Liver (tissue), 9 donors: ENCODE data around the gene RPL7L1. TPM values are rescaled to one million over a fixed set of nuclear protein-coding genes. Genes with fewer than 3 reads are reported as not detected.

Experiments used
- DNase-seq: peaks from one replicate; pipeline ENCODE4 v3.0.0-alpha.2; 2017; ENCODE audit warnings: low spot score
- H3K27ac ChIP-seq, 2 donors: one replicate each; pipeline ENCODE4 v1.7.0; 2013; ENCODE audit warnings: inconsistent platforms in 2 of 2, low read length in 2 of 2, control low read depth in 1 of 2, low read depth in 1 of 2, mild to moderate bottlenecking in 1 of 2
- H3K27me3 ChIP-seq, 4 donors: one replicate each; pipeline versions ENCODE4 v1.6.1 to v1.7.0; 2013; ENCODE audit warnings: low read length in 3 of 4, inconsistent platforms in 1 of 4, mild to moderate bottlenecking in 1 of 4, moderate library complexity in 1 of 4; ENCODE audit not compliant: control insufficient read depth in 4 of 4, insufficient read depth in 4 of 4
- H3K36me3 ChIP-seq, 4 donors: one replicate each; pipeline versions ENCODE4 v1.6.1 to v1.7.0; 2013; ENCODE audit warnings: low read length in 3 of 4, mild to moderate bottlenecking in 3 of 4, low read depth in 1 of 4, moderate library complexity in 1 of 4; ENCODE audit not compliant: control insufficient read depth in 4 of 4, insufficient read depth in 3 of 4
- H3K4me1 ChIP-seq, 4 donors: one replicate each; pipeline versions ENCODE4 v1.6.1 to v1.7.0; 2013; ENCODE audit warnings: low read length in 3 of 4, mild to moderate bottlenecking in 3 of 4, moderate library complexity in 1 of 4; ENCODE audit not compliant: control insufficient read depth in 4 of 4, insufficient read depth in 4 of 4
- H3K4me3 ChIP-seq, 3 donors: one replicate each; pipeline versions ENCODE4 v1.6.1 to v1.7.0; 2013; ENCODE audit warnings: low read length in 3 of 3, control low read depth in 1 of 3, low read depth in 1 of 3, mild to moderate bottlenecking in 1 of 3
- H3K9ac ChIP-seq, 2 donors: one replicate each; pipeline ENCODE4 v1.7.0; 2013; ENCODE audit warnings: low read length in 2 of 2, mild to moderate bottlenecking in 2 of 2, moderate library complexity in 2 of 2, control low read depth in 1 of 2, low read depth in 1 of 2
- H3K9me3 ChIP-seq, 4 donors: one replicate each; pipeline versions ENCODE4 v1.6.1 to v1.7.0; 2013; ENCODE audit warnings: low read length in 3 of 4; ENCODE audit not compliant: control insufficient read depth in 4 of 4
- EGR1 ChIP-seq, 2 donors: IDR thresholded peaks; 2 replicates each; pipeline ENCODE4 v1.6.1; 2016 to 2018; ENCODE audit warnings: antibody characterized with exemption in 2 of 2, low read depth in 2 of 2
- HNF4A ChIP-seq, 2 donors: conservative IDR thresholded peaks; 2 replicates each; pipeline ENCODE4 v1.6.1; 2016; ENCODE audit warnings: antibody characterized with exemption in 2 of 2, mild to moderate bottlenecking in 2 of 2
- HNF4G ChIP-seq: IDR thresholded peaks from 2 replicates; pipeline ENCODE4 v1.6.1; 2016; ENCODE audit warnings: antibody characterized with exemption
- JUND ChIP-seq, 2 donors: IDR thresholded peaks; 2 replicates each; pipeline ENCODE4 v1.6.1; 2016; ENCODE audit warnings: antibody characterized with exemption in 2 of 2
- RAD21 ChIP-seq, 2 donors: IDR thresholded peaks; 2 replicates each; pipeline ENCODE4 v1.6.1; 2016; ENCODE audit warnings: antibody characterized with exemption in 2 of 2, mild to moderate bottlenecking in 2 of 2
- RXRA ChIP-seq, 2 donors: IDR thresholded peaks; 2 replicates each; pipeline ENCODE4 v1.6.1; 2017 to 2018; ENCODE audit warnings: antibody characterized with exemption in 2 of 2, mild to moderate bottlenecking in 1 of 2
- SP1 ChIP-seq: IDR thresholded peaks from 2 replicates; pipeline ENCODE4 v1.6.1; 2018; ENCODE audit warnings: antibody characterized with exemption, mild to moderate bottlenecking
- TAF1 ChIP-seq: conservative IDR thresholded peaks from 2 replicates; pipeline ENCODE4 v1.6.1; 2016; ENCODE audit warnings: antibody characterized with exemption, mild to moderate bottlenecking
- ZBTB33 ChIP-seq: IDR thresholded peaks from 2 replicates; pipeline ENCODE4 v1.6.1; 2016; ENCODE audit warnings: antibody characterized with exemption
- WGBS: extraction: QIAGEN DNeasy Blood & Tissue Kit; methylation state at CpG from one replicate; pipeline ENCODE4 v1.1.7; 2013; 5-methylcytosine and 5-hydroxymethylcytosine counted together
- polyA plus RNA-seq, 2 donors: library from polyadenylated mRNA; stranded (reverse) in 1 of 2; unstranded in 1 of 2; fragments of 200-250 nt in 1 of 2; fragments of >200 nt in 1 of 2; fragmentation: Nextera tagmentation in 1 of 2; extraction: Ambion mirVana in 1 of 2; gene quantifications; one replicate each; pipeline versions ENCODE4 v1.2.1 to v1.2.3, GENCODE V29; 2013 to 2015
- total RNA-seq, 2 donors: library from RNA; depleted of rRNA; stranded (reverse); fragments of >200 nt; gene quantifications; one replicate each; pipeline ENCODE4 v1.2.3, GENCODE V29; 2014
- TF ChIP-seq, protein P1 (sequence below): IDR thresholded peaks from 2 replicates; pipeline ENCODE4 v1.6.1; 2016; ENCODE audit warnings: antibody characterized with exemption
- TF ChIP-seq, protein P2 (sequence below): IDR thresholded peaks from 2 replicates; pipeline ENCODE4 v1.6.1; 2016; ENCODE audit warnings: antibody characterized with exemption
- donor health status: healthy.
- donor health status: healthy.
- donor health status: healthy.
- donor health status: healthy.
- donor health status: healthy.

Gene RPL7L1
- total and polyA plus RNA-seq, 4 donors: 39.6 to 63.8 (median 47.9) TPM

DNA sequence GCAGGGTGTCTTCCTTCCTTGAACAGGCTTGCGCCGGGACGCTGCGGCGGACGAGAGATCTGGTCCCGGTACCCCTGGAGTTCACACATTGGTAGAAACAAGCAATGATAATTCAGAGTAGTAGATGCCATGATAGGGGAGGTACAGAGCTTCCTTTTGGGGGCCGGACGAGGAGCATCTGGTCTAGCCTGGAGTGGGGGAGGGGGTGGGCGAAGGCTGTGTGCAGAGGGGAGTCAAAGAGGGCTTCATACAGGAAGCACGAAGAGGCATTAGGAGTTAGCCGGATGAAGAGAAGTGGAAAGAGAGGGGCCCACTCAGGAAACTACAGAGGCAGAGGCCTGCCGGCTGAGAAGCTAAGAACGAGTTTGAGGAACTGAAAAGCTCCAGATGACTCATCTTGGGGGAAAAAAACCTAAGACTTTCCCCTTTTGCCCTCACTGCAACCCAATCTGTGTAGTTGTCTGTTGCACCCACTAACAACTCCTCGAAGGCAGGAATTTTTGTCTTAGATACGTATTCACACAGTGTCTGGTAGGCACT lies 50.5 kb downstream of the RPL7L1 start:
- Histone ChIP-seq H3K27ac (peak overlapping the region; percentile 88 to 92), H3K9me3 (no peaks in the 10 kb centered on the region), H3K9ac (peak overlapping the region; percentile 67 to 69), H3K4me1 (peaks cover 4 to 33% (median 20%) of the 10 kb centered on the region in 4 donors), H3K4me3 (peak overlapping the region; percentile 65 to 83 (median 82)), H3K27me3 (no peaks in the 10 kb centered on the region), H3K36me3 (peaks cover 0 to 4% (median 2%) of the 10 kb centered on the region in 4 donors)
- no peak for DNase-seq
- TF ChIP-seq JUND (IDR thresholded peaks at IDR 0.05): peak; percentile 44 to 79
- TF ChIP-seq TAF1: no peak
- whole genome bisulfite sequencing: 3% methylated on average over 16 of the region's 16 CpGs

DNA sequence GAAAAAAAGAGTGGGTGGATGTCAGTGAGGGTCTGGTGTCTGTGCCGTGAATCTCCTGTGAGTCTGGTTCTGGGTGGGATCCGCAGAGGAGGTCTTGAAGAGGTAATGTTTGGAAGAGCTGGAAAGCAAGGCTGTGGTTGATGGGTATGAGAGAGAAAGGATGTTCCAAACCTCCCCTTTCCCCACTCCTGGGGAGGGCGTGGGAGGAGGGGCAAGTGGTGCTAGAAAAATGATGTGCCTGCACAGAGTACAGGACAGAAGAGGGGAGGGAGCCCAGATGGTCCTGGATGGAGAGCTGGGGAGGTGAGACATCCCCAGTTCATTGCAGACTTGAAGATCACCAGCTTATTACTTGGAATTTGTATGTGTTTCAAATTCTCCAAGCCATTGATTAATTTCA lies 53.0 kb downstream of the RPL7L1 start:
- Histone ChIP-seq H3K27ac (no peak overlapping the region), H3K36me3 (peaks cover 2 to 17% (median 5%) of the 10 kb centered on the region in 4 donors), H3K9me3 (no peaks in the 10 kb centered on the region), H3K9ac (no peak overlapping the region), H3K4me1 (peaks cover 4 to 47% (median 36%) of the 10 kb centered on the region in 4 donors), H3K4me3 (no peak overlapping the region), H3K27me3 (no peaks in the 10 kb centered on the region)
- TF ChIP-seq SP1 (no peak), HNF4G (no peak), RXRA (IDR thresholded peaks at IDR 0.05) (no peak), HNF4A (conservative IDR thresholded peaks at IDR 0.05) (no peak), EGR1 (IDR thresholded peaks at IDR 0.05; ENCODE audit: low read depth in 2 of 2) (no peak), RAD21 (IDR thresholded peaks at IDR 0.05) (no peak)
- TF ChIP-seq, protein P1, sequence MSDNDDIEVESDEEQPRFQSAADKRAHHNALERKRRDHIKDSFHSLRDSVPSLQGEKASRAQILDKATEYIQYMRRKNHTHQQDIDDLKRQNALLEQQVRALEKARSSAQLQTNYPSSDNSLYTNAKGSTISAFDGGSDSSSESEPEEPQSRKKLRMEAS: no peak
- DNase-seq: no peak
- 92% methylated on average over 3 of the region's 3 CpGs for WGBS

GRCh38 chr6:42933205-42933604 lies 53.8 kb downstream of the RPL7L1 start:
- Histone ChIP-seq H3K27me3 (no peaks in the 10 kb centered on the region), H3K4me3 (no peak overlapping the region), H3K27ac (no peak overlapping the region), H3K4me1 (peaks cover 7 to 55% (median 44%) of the 10 kb centered on the region in 4 donors), H3K36me3 (peaks cover 2 to 19% (median 5%) of the 10 kb centered on the region in 4 donors), H3K9me3 (no peaks in the 10 kb centered on the region), H3K9ac (no peak overlapping the region)
- 43% methylated on average over 3 of the region's 3 CpGs for WGBS
- no peak for DNase-seq
- peak; percentile 24 for TF ChIP-seq SP1
- no peak for TF ChIP-seq TAF1
- TF ChIP-seq EGR1 (IDR thresholded peaks at IDR 0.05; ENCODE audit: low read depth in 2 of 2): peak in 1 of 2 donors; percentile 13
- no peak for TF ChIP-seq ZBTB33
- TF ChIP-seq RAD21 (IDR thresholded peaks at IDR 0.05): peak in 1 of 2 donors; percentile 14

DNA sequence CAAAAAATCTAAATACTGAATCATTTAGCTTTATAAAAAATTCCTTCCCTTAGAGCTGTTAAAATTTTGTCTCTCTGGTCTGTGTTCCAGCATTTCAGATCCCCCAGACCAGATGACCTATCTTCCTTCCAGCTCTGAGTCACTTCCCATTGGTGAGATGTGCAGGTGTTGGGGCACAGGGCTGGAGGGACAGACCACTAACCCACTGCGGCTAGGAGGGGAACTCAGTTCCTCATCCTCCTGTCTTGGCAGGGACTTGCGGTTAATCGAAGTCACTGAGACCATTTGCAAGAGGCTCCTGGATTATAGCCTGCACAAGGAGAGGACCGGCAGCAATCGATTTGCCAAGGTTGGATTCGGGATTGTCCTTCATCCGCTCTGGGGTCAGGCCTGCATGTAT lies 55.9 kb downstream of the RPL7L1 start:
- H3K27me3 ChIP-seq: no peaks in the 10 kb centered on the region
- TF ChIP-seq, protein P2, sequence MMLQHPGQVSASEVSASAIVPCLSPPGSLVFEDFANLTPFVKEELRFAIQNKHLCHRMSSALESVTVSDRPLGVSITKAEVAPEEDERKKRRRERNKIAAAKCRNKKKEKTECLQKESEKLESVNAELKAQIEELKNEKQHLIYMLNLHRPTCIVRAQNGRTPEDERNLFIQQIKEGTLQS: no peak
- no peak for TF ChIP-seq JUND (IDR thresholded peaks at IDR 0.05)
- no peak overlapping the region for H3K9ac ChIP-seq
- 90% methylated on average over 7 of the region's 7 CpGs for WGBS
- H3K4me1 ChIP-seq: peaks cover 19 to 61% (median 52%) of the 10 kb centered on the region in 4 donors
- no peak for DNase-seq
- H3K9me3 ChIP-seq: no peaks in the 10 kb centered on the region
- H3K36me3 ChIP-seq: peaks cover 2 to 19% (median 5%) of the 10 kb centered on the region in 4 donors
- H3K4me3 ChIP-seq: no peak overlapping the region
- H3K27ac ChIP-seq: no peak overlapping the region
